Body of pancreas (tissue), 4 donors: Measurements from ENCODE around the gene GPR146.

Source experiments
- CTCF ChIP-seq, 7 experiments: fragments of 450-650 bp in 4 of 7; fragments of 200-600 bp in 3 of 7; sonication (generic) in 3 of 7; IDR thresholded peaks; one replicate each; pipeline ENCODE4 v1.5.1; 2016 to 2019; ENCODE audit warnings: antibody characterized with exemption in 7 of 7
- POLR2A ChIP-seq, 3 donors: fragments of 450-650 bp; IDR thresholded peaks; one replicate each; pipeline ENCODE4 v1.6.1; 2016; ENCODE audit warnings: antibody characterized with exemption in 3 of 3, mild to moderate bottlenecking in 2 of 3

- TF ChIP-seq CTCF (IDR thresholded peaks at IDR 0.05), result no peak
- no peak for TF ChIP-seq POLR2A (IDR thresholded peaks at IDR 0.05)
Measured at GRCh38 chr7:1068619-1069018, 24.3 kb downstream of the GPR146 start.
